ENCODE measurements around the gene SIPA1L3.

The SIPA1L3 gene

DNA sequence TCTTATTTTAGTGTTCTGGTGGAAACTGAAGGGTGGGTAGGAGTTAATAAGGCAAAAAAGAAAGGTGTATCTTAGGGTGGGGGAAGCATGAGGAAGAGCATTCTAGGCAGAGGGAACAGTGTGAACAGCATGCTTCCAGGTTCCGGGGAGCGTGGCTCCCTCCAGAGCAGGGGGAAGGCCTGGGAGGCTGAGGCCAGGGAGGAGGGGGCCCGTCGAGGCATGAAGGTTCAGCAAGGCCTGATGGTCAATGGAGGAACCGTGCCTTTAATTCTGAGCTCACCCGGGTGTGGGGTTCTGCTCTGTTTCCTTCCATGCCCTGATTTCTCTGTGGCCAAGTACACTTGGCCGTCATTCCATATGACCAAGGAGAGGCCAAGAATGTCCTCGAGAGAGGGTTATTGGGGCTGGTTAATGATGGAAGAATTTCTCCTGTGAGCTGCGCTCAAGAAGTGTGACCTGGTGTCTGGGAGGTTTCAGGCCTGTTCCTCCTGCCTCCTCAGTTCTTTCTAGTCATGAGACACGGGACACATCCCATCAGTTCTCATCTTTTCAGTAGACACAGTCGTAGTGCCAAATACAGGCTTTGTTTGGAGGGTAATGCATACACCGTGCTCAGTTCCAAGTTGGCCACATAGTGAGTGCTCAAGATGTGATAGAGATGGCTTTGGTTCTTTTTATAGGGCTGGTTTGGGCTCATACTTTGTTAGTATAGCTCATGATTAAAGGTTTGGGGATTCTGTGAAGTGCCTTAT lies 73.6 kb downstream of the SIPA1L3 start:
- no peak for DNase-seq

DNA sequence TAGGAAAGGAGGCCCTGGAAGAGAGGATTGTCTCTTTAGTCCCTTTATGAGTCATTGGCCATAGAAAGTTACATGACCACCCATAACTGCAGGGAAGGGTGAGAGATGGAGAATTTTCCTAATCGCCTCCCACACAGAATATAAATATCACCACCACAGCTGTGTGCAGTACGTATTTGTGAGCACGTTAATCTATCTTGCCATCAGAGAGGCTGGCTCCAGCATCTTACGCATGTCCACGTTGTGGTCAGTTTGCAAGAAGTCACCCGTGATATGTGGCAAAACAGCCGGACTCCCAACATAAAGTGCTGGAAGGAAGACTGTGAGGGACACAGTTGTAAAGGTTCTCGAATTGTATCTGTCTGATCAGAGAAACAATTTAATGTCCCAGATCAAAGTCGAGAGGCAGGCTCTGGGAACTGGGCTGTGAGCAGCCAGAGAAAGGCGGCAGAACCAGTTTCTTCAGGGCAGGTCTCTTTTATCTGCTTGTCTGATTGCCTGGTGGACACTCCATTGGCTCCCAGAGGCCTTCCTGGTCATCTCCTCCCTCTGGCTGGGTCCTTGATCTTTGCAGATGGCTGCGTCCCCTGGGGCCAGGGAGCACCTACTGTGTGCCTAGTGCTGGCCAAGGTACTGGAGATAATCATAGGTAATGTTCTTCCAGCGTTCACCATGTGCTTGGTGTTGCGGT lies 74.9 kb downstream of the SIPA1L3 start:
- no peak for DNase-seq

DNA sequence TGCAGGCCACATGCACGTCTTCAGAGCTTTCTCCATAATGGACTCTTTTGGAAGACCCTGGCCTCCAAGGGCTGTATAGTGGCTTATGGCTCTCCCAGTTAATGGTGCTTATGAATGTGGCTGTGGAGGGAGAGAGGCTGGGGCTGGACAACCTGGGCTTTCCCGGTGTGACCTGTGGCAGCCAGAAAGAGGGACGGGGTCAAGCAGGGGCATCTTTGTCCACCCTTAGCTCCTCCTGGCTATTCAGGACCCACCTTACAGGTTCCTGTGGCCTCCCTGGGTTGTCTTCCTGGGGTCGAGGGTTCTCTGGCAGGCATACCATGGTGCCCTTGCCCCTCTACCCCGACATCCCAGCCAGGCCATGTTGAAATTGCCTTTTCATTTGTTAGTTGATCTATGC lies 75.6 kb downstream of the SIPA1L3 start:
- no peak for DNase-seq

DNA sequence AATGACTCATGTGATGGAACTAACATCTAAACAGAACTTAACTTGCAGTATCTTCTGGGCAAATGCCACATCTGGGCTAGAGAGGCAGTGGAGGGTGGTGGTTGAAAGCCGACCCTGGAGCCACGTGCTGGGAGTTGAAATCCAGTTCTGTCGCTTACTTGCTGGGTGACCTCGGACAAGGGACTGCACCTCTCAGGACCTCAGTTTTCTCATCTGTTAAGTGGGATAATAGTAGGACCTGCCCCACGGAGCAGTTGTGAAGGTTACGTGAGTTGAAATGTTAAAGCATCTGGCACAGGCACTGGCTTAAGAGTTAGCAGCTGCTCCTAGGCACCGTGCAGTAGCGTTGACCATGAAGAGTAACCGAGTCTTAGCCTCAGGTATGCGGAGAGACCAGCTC lies 76.1 kb downstream of the SIPA1L3 start:
- DNase-seq = no peak

DNA sequence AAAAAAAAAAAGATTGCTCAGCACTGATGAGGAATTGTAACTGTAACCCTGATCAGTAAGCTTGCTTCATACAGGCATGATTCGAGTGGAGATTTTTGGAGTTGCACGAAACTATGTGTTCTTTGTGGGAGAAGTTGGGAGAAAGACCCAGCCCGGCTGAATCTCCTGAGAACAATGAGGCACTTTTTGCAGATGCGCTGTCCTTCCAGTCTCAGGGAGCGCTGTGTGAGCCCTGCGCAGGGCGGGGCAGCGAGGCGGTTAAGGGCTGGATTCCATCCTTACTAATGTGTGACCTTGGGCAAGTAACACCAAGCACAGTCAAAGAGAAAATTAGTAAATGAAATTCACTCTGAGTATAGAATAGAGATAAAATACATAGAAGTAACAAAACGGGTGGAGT lies 76.9 kb downstream of the SIPA1L3 start:
- DNase-seq = no peak

DNA sequence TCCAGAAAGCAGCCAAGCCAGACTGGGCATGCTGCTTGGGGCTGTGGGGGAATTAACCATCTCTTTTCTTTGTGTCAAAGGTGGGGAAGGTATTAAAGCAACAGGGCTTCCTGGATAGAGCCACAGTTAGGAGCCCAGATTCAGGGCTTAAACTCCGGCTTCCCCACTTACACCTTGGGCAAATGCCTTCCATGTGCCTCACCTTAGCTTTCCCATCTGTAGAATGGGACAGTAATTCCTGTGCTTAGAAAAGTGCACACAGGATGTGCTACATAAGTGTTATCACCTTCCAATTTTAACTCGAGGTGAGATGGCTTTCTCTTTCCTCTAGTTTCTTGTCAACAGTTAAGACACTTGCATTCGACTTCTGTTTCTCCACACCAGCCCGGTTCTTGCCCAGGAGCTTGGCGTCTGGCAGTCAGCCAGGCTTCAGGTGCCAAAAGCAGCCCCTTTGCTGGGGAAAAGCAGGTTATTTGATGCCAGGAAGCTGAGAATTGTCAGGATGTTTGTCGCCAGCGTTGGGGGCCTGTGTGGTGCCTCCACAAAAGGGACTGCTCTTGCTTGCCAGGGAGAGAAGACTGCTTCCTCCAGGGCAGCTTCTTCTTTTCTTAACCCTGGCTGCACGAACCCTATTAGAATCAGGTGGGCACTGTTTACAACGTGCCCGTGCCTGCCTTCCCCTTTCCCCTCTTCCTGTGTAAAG lies 79.2 kb downstream of the SIPA1L3 start:
- no peak for DNase-seq

DNA sequence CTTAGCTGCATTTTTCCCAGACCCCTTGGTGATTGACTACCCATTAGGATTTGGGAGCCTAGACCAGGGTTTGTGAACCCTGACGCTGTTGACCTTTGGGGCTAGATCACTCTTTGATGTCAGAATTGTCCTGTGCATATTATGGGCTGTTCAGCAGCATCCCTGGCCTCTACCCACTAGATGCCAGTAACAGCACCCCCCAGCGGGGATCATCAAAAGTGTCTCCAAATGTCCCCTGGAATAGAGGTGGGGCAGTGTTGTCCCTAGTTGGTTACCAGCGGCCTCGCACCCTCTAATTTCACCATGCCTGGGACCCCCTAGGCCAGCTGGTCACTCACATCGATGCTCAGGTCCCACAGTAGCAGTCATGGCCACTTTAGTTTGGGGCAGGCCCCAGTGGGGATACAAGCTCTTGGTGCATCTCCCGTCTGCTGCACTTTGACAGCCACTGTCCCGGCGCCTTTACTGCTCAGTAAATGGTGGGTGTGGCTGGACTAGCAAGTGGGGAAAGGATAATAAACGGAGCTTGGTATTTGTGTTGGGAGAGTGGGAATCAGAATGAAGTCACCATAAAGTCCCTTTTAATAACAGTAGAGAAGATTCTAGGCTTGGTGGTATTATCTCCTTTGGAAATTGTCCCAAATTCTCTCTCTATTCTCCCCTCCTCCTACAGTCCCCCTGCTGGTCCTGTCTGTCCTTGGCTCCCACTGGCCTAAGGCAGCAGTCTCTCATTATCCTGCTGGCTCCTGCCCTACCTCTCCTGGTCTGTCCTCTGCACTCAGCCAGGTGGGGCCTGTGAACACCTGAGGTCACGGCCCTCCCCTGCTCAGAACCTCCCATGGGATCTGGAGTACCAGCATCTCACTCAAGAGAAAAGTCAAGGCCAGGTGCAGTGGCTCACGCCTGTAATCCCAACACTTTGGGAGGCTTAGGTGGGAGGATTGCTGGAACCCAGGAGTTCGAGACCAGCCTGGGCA lies 80.6 kb downstream of the SIPA1L3 start:
- DNase-seq = no peak

DNA sequence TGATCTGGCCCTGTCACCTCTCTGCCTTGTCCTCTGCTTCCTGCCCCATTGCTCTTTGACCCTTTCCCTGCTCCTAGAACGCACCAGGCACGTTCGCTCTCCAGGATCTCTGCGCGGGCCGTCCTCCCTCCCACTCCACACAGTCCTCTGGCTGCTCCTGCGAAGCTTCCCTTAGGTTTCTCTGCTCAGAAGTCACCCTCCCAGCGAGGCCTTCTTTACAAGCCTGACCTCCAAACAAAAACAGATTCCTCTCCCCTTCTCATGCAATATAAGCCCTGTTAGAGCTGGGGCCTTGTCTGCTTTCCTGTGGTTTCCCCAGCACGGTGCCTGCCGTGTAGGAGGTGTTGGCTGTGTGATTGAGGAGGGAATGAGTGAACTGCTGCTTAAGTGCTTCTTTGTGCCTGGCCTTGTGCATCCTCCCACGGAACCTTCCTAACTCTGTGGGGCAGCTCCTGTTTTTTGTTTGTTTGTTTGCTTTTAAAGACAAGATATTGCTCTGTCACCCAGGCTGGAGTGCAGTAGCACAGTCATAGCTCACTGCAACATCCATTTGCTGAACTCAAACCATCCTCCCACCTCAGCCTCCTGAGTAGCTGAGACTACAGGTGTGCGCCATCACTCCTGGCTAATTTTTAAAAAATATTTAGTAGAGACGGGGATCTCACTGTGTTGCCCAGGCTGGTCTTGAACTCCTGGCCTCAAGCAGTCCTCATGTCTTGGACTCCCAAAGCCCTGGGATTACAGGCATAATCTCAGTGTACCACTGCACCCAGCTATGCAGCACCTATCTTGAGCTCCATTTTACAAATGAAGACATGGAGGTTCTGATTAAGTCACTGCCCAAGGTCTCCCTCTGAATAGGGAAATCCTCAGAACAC lies 82.0 kb downstream of the SIPA1L3 start:
- no peak for DNase-seq

DNA sequence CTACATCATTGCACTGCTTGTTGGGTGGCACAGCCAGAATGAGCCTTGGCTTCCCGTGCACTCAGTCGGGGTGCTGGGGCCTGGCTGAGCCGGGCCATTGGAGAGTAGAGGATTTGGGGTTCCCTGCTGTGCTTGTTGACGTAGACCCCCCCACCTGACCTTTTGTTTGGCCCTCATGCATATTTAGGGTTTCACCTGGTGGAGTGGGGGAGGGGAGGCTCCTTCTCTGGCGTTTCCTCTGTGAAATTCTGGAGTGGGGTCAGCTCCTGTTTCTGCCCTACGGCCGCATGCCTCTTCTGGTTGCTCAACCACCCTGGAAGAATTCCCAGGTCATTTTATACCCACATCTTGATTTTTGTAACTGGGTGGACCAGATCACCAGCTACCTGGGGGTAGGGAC lies 82.8 kb downstream of the SIPA1L3 start:
- no peak for DNase-seq

DNA sequence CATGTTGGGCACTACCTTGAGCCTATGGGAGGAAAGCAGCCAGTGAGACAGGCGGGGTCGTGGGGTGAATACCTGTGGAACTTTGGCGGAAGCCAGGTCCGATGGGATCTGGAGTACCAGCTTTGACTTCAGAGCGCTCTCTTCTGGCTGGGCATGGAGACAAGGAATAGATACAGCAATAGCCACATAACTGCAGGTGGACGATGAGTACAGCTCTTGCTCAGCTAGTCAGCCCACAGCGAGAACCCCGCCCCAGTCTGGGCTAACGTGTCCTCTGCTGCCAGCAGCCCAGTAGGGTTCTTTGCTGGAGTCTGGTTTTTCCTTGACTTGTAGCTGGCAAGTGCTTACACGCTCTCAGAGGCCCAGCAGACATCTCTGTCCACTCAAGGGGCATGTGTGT lies 83.4 kb downstream of the SIPA1L3 start:
- DNase-seq = no peak

DNA sequence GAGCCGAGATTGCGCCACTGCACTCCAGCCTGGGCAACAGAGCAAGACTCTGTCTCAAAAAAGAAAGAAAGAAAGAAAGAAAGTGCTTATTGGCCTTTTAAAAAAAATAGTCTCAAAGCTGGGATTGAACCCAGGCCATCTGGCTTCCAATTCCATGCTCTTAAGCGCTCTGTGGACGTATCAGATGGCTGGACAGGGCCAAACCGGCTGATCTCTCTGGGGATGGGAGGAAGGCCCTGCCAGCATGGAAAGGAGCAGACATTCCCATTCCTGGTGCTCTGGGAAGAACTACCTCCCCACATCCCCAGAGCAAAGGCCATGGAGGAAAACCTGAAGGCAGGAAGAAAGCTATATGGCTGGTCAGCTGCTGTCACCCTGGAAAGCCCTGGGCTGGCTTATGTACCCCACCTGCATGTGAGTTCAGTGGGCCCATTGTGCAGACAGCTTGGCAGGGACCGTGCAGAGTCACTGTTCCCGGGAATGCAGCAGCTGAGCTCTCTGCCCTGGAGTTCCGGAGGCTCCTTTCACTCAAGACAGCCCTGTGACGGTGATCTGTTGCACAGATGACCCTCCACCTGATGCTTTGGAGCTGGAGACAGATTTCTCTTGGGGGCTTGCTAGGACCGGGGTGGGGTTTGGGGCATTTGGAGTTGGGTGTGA lies 84.3 kb downstream of the SIPA1L3 start:
- DNase-seq = no peak

DNA sequence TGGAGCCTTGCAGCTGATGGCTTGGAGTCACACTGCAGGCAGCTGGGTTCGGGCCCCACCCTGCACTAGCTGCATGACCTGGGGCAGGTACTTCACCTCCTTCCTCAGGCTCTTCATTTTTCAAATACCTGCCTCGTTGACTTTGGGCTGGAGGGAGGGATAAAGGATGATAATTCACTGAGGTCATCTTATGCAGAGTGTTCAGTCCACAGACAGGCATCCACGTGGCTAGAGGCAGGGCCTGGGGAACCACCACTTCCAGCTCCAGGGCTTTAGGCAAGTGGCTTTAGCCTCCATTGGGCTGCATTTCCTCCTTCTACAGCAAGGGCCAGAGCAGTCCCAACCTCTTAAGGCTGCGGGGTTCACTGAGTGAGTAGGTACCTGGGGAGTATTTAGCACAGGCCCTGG lies 84.8 kb downstream of the SIPA1L3 start:
- peak in 1 of 2 donors; percentile 54 for DNase-seq

DNA sequence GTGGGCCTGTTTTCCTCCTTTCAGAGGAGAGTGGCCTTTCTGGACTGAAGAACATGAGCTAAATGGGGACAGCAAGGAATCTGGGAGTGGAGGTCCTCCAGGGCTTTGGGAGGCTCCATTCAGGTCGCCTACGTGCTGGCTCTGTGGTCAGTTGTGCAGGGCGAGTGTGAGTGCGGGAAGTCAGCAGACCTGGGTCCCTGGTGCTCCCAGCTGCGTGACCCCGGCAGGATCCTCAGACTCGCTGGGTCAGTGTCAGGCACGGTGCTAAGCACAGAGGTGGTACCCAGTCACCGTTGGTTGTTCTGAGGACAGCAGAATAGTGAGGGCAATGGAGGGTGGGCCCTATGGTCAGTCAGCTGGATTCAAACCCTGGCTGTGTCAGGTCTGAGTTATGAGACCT lies 85.8 kb downstream of the SIPA1L3 start:
- no peak for DNase-seq

DNA sequence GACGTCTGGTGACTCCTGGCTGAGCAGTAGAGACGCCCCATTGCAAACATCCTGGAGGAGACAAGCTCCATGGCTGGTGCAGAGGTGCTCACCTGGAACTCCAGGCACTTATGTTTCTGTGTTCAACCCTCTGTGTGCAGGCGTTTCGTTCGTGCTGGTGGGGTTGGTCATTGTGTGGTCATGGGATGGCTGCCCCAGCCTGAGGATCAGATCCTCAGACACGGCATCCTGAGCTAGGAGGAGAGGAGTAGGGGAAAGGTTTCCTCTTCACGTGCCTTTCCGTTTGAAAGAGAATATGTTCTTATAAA lies 87.8 kb downstream of the SIPA1L3 start:
- no peak for DNase-seq

DNA sequence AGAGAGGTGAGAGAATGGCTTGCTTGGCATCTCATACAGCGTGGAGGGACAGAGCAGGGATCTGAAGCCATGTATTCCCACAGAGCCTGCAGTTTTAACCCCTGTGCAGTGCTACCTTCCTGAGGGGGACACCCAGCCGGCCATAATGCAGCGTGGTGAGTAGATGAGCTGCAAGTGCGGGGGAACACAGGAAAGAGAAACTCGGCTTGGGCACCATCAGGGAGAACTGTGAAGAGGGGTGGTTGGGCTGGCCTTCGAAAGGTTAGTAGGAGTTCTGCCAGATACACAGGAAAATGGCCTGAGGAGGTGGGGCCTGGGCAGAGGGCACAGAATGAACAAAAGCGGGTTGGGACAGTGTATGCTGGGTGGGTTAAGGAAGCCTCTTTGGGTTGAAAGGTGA lies 88.3 kb downstream of the SIPA1L3 start:
- DNase-seq = no peak

DNA sequence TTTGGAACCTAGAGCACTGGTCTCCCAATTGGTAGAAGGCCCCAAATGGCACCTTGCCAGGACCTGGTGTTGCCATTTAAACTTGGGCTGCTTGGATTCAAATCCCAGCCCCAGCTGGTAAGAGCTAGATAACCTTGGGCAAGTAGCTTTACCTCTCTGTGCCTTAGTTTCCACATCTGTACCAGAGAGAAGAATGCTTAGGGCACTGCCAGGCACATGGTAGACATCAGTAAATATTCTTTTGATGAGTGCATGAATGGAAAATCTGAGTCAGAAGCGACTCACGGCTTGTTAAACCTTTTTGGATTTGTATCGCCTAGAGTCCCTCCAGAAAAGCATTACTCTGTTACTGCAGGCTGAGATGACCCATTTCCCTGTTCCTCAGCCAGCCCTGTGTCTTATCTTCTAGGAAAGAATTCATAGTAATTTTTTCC lies 90.9 kb downstream of the SIPA1L3 start:
- no peak for DNase-seq

DNA sequence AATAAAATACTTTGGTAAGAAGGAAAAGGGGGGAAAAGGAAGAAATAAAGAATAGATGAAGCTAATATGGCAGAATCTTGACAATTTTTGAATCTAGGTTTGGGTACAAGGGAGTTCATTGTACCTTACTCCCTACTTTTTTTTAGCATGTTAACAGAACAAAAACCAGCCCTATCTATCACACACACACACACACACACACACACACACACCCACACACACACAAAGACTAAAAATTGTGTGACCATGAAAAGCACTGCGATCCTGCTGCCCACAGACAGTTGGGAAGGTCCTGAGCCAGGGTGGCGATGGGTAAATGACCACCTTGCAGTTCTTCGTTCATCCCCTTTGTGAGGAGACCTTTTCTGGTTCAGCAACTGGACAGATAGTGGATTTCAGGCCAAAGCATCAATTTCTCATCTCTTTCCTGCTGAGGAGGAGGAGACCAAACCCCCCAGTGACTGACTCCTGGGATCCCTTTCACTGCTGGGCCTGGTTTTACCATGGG lies 91.8 kb downstream of the SIPA1L3 start:
- no peak for DNase-seq

DNA sequence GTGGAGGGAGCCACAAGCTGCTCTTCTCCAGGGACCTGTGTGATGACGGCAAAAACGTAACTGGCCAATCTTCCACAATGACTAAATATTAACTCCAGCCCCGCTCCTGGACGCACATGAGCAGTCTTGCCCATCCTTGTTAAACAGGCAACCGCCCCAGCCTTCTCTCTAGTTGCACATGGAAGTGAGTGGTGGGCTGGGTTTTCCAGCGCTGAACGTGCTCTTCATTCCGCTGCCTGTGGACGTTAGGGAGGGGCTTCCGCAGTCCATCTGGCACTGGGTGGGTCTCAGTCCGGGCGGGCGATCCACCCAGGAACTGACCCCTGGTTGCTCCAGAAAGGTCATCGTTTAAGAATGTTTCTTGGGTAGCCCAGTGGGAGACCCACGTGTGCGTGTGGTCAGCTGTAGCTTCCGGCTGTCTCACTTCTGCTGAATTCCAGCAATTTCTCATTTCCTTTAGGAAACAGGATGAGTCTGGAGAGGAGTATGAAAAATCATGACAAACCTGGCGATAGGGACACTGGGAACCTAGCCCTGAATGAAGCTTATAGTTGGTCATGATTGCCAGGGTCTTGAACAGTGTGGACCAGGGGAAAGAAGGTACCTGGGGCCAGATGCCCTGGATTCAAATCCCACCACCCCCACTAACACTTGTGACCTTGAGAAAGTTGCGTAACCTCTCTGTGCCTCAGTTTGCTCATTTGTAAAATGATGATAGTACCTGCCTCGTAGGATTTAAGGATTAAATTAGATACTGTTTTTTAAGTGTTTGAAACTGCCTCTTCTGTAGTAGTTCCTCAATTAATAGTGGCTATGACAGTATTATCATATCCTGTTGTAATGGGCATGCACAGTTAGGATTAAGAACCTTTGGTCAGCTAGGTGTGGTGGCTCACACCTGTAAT lies 92.6 kb downstream of the SIPA1L3 start:
- no peak for DNase-seq

DNA sequence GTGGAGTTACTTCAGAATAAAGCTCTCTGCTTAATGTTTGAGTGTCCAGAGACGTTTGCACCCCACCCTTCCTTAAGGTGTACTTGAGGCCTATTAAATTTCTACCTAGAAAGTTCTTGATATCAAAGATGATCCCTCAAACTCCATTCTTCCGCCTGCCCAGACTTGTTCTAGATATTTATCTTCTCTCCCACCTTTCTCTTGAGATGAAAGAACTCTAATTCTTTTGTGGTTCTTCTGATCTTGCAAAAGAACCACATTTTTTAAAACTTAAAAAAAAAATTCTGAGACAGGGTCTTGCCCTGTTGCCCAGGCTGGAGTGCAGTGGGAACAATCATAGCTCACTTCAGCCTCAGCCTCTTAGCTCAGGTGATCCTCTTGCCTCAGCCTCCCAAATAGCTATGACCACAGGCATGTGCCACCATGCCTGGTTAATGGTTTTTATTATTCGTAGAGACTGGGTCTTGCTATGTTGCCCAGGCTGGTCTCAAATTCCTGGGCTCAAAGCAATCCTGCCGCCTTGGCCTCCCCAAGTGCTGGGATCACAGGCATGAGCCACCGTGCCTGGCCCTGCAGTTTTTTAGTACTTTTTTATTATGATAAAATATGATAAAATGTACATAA lies 94.3 kb downstream of the SIPA1L3 start:
- DNase-seq = no peak

All from inflammatory macrophage treated with lipopolysaccharide for 1 hour (primary cell).